ENCODE measurements around the gene HNRNPUL2.

HNRNPUL2 gene

DNA sequence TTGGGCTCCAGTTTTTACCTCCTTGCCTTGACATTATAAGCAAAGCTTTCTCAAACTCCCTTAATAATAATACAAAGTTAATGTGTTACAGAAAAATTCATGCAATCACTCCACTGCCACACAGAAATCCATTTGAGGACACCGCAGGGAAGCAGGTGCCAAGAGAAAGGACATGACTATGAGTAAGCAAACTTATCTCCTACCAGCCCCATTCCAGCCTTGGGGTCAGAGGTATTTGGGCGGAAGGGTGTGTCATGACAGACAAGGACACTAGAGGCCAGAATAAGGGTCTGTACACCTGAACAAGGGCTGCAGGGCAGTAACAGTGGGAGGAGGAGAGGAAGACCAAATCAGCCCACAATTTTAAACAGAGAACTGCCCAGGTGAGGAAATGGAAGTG lies 13.9 kb downstream of the HNRNPUL2 start:
- Histone ChIP-seq H3K4me3 (ENCODE audit: low read depth, low read length) (no peak overlapping the region), H3K36me3 (ENCODE audit: control insufficient read depth, insufficient read depth, low read length) (no peaks in the 10 kb centered on the region), H3K79me2 (peaks cover 3% of the 10 kb centered on the region), H3K9me3 (ENCODE audit: control insufficient read depth, low read length) (no peaks in the 10 kb centered on the region), H3K27ac (no peak overlapping the region), H3K27me3 (ENCODE audit: control insufficient read depth, insufficient read depth, low read length) (no peaks in the 10 kb centered on the region), H3K4me2 (ENCODE audit: low read length) (no peak overlapping the region), H3K4me1 (peaks cover 2% of the 10 kb centered on the region), H2AFZ (no peak overlapping the region), H3K9ac (no peak overlapping the region)
- TF ChIP-seq, protein P1, sequence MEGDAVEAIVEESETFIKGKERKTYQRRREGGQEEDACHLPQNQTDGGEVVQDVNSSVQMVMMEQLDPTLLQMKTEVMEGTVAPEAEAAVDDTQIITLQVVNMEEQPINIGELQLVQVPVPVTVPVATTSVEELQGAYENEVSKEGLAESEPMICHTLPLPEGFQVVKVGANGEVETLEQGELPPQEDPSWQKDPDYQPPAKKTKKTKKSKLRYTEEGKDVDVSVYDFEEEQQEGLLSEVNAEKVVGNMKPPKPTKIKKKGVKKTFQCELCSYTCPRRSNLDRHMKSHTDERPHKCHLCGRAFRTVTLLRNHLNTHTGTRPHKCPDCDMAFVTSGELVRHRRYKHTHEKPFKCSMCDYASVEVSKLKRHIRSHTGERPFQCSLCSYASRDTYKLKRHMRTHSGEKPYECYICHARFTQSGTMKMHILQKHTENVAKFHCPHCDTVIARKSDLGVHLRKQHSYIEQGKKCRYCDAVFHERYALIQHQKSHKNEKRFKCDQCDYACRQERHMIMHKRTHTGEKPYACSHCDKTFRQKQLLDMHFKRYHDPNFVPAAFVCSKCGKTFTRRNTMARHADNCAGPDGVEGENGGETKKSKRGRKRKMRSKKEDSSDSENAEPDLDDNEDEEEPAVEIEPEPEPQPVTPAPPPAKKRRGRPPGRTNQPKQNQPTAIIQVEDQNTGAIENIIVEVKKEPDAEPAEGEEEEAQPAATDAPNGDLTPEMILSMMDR (IDR thresholded peaks at IDR 0.05): no peak

DNA sequence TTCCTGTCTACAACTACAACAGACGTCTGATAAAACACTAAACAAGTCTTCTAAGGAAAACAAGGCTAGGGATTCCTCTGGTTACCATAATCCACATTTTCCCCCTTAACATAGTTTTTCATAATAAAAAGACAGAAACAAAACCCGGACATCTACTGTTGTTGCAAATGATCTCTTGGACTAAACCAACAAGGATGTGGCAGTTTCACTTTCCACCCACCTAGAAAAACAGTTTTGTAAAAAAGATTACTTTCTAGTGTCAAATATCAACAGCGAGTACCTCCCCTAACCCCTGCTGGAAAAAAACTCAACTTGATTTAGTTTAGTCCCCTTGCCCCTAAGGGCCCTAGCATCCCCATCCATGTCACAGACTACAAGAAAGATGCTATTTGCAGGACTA lies 14.4 kb downstream of the HNRNPUL2 start:
- no peak overlapping the region for H3K27ac ChIP-seq
- H3K9me3 ChIP-seq (ENCODE audit: control insufficient read depth, low read length): no peaks in the 10 kb centered on the region
- peaks cover 2% of the 10 kb centered on the region for H3K4me1 ChIP-seq
- TF ChIP-seq, protein P1 (IDR thresholded peaks at IDR 0.05): no peak
- H3K27me3 ChIP-seq (ENCODE audit: control insufficient read depth, insufficient read depth, low read length): no peaks in the 10 kb centered on the region
- H3K4me3 ChIP-seq (ENCODE audit: low read depth, low read length): no peak overlapping the region
- peaks cover 3% of the 10 kb centered on the region for H3K79me2 ChIP-seq
- H3K4me2 ChIP-seq (ENCODE audit: low read length): no peak overlapping the region
- H3K36me3 ChIP-seq (ENCODE audit: control insufficient read depth, insufficient read depth, low read length): no peaks in the 10 kb centered on the region
- no peak overlapping the region for H2AFZ ChIP-seq
- H3K9ac ChIP-seq: no peak overlapping the region

DNA sequence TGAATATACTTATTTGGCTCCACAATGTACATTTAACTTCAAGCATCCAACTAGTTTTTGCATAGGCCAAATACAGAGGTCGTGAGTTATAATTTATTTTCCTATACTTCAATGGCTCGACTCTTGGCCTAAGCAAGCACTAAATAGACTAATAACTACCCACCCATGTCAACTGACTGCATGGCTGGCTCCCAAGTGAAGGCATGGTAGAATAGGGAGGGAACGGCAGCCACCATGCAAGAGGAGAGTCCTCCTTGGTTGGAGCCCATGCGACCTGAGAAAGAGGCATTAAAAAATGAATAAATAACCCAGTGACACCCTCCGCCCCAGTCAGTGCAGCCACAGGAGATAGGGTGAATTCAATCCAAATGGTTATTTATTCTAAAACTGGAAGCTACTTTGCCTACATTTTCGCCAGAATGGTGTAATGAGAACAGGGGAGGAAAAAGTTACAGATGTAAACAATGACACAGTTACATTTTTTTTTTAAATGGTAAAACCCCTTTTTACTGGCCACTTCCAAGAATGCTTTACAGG lies 14.9 kb downstream of the HNRNPUL2 start:
- no peaks in the 10 kb centered on the region for H3K27me3 ChIP-seq (ENCODE audit: control insufficient read depth, insufficient read depth, low read length)
- H3K4me3 ChIP-seq (ENCODE audit: low read depth, low read length): no peak overlapping the region
- H3K36me3 ChIP-seq (ENCODE audit: control insufficient read depth, insufficient read depth, low read length): no peaks in the 10 kb centered on the region
- peaks cover 2% of the 10 kb centered on the region for H3K4me1 ChIP-seq
- no peaks in the 10 kb centered on the region for H3K79me2 ChIP-seq
- no peak overlapping the region for H3K4me2 ChIP-seq (ENCODE audit: low read length)
- H3K9me3 ChIP-seq (ENCODE audit: control insufficient read depth, low read length): no peaks in the 10 kb centered on the region
- TF ChIP-seq, protein P1 (IDR thresholded peaks at IDR 0.05): no peak
- H3K9ac ChIP-seq: no peak overlapping the region
- no peak overlapping the region for H3K27ac ChIP-seq
- H2AFZ ChIP-seq: no peak overlapping the region

DNA sequence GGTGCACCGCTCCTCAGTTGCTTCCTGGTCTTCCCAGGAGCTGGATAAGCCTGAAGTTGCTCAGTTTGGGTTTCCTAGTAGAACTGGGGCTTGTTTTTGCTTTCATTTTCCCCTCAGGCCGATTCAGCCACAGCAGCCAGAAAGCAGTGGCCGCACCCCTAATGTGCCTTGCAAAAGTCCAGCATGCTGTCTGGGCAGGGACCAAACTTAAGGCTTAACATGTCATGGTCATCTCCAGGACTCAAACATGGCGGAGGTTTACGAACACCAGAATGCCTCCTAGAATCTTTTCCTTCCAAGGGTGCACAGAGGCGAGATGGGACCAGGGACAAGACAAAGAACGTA lies 17.3 kb downstream of the HNRNPUL2 start:
- Histone ChIP-seq H3K4me1 (peaks cover 7% of the 10 kb centered on the region), H3K27ac (peak overlapping the region; percentile 94)
- TF ChIP-seq, protein P1 (IDR thresholded peaks at IDR 0.05): no peak

DNA sequence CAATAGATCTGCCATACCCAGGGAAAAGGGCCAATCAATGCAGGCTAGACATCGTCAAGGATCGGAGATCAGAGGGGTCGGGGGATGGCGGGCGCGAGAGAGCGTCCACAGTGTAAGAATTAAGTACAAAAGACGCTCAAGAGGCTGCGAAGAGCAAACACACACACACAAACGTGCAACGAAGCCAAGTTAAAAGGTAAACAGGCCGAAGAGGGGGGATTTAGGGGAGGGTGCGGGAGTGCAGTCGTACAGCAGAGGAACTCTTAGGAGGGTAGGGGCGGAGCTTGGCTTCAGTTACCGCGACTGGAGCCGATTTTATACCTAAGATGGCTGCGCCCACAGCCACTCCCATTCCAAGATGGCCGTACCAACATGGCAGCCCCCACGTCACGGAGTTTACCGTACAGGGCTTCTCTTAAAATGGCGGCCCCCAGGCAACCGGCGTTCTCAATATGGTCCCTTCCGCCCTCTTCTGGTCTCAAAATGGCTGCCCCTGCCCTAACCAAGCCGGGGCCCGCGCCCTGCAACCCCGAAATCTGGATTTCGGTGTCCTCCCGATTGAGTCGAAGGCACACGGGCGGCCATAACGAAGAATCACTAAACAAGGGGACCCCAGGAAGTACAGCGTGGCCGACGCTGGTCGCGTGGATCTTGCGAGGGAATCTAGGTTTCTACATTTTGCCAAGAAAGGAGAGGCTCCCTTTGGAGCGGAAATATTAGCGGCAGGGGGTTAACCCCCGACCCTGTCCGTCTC lies 17.8 kb downstream of the HNRNPUL2 start:
- Histone ChIP-seq H3K36me3 (ENCODE audit: control insufficient read depth, insufficient read depth, low read length) (no peaks in the 10 kb centered on the region), H3K4me2 (ENCODE audit: low read length) (peak overlapping the region; percentile 82), H3K4me1 (peaks cover 7% of the 10 kb centered on the region), H3K9ac (no peak overlapping the region), H3K27me3 (ENCODE audit: control insufficient read depth, insufficient read depth, low read length) (no peaks in the 10 kb centered on the region), H3K9me3 (ENCODE audit: control insufficient read depth, low read length) (no peaks in the 10 kb centered on the region), H2AFZ (peak overlapping the region; percentile 93), H3K79me2 (no peaks in the 10 kb centered on the region), H3K4me3 (ENCODE audit: low read depth, low read length) (peak overlapping the region; percentile 63), H3K27ac (peak overlapping the region; percentile 94)
- TF ChIP-seq, protein P1 (IDR thresholded peaks at IDR 0.05): no peak

More for the DNA sequence above, 17.3 kb downstream of the HNRNPUL2 start:
- no peaks in the 10 kb centered on the region for H3K36me3 ChIP-seq (ENCODE audit: control insufficient read depth, insufficient read depth, low read length)
- H3K9ac ChIP-seq: no peak overlapping the region
- no peaks in the 10 kb centered on the region for H3K27me3 ChIP-seq (ENCODE audit: control insufficient read depth, insufficient read depth, low read length)
- H3K4me3 ChIP-seq (ENCODE audit: low read depth, low read length): peak overlapping the region; percentile 63
- H2AFZ ChIP-seq: peak overlapping the region; percentile 93
- no peaks in the 10 kb centered on the region for H3K79me2 ChIP-seq
- H3K9me3 ChIP-seq (ENCODE audit: control insufficient read depth, low read length): no peaks in the 10 kb centered on the region
- peak overlapping the region; percentile 82 for H3K4me2 ChIP-seq (ENCODE audit: low read length)

All from parathyroid adenoma (tissue), 2 donors.